ENCODE measurements around the gene NFATC1. TPM values are rescaled to one million over a fixed set of nuclear protein-coding genes. Genes with fewer than 3 reads are reported as not detected.

NFATC1 gene
- polyA plus RNA-seq, 1 donor from 2014 or later, result 0.37 TPM

DNA sequence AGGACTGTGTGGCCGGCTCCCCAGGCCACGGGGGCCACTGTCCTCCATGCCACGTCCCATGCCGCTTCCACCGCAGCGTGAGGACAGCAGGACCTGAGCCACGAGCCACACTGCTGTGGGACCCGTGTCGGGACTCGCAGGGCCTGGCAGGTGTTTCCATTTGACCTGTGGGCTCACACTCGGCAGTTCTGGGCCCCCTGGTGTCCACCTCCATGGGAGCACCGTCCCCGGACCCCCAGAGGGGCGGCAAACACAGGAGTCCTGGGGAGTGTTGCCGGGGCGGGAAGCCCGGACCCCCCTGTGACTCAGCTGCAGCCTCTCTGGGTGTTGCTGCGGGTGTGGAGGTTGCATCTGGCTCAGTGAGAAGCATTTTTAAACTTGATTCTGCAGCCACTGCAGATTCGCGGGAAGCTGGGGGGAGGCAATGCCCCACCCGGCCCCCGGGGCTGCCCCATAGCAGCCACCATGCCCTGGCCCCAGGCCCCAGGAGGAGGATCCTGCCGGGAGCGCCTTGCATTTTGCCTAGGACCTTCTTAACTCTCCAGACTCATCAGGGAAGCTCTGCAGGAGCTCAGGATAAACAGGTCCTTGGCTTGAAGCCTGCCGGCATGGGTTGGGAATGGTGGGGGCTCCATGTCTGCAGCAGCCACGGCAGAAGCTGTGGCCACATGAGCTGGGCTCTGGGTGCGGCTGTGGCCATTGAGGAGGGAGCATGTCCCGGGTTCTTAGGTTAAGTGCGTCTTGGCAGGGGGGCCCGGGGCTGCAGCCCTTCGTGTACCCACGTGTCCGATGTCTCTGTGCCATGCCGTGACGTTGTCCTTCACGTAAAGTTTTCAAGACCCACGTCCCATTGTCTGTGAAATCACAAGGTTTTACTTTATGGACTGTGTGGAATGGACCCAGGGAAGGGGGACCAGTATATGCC, 30.9 kb downstream of the NFATC1 start:
- Histone ChIP-seq H2AFZ (ENCODE audit: low read depth, low read length) (no peak overlapping the region), H3K79me2 (replicated peaks; ENCODE audit: insufficient read depth, low read length) (no peaks in the 10 kb centered on the region), H3K27me3 (ENCODE audit: insufficient read depth, low read depth, low read length) (no peaks in the 10 kb centered on the region), H3K36me3 (ENCODE audit: insufficient read depth, low read length) (no peaks in the 10 kb centered on the region), H3K9me2 (ENCODE audit: insufficient read depth, low read length) (no peaks in the 10 kb centered on the region), H3K4me2 (ENCODE audit: low read length) (no peak overlapping the region), H3K4me3 (ENCODE audit: low read length) (no peak overlapping the region), H3K9me3 (ENCODE audit: low read length) (no peaks in the 10 kb centered on the region), H4K20me1 (ENCODE audit: insufficient read depth) (no peaks in the 10 kb centered on the region), H3F3A (ENCODE audit: insufficient read depth, low read length, poor library complexity, severe bottlenecking) (no peaks in the 10 kb centered on the region), H3K27ac (ENCODE audit: low read length) (no peak overlapping the region), H3K9ac (ENCODE audit: low read length) (no peak overlapping the region)
- TF ChIP-seq, protein P1, sequence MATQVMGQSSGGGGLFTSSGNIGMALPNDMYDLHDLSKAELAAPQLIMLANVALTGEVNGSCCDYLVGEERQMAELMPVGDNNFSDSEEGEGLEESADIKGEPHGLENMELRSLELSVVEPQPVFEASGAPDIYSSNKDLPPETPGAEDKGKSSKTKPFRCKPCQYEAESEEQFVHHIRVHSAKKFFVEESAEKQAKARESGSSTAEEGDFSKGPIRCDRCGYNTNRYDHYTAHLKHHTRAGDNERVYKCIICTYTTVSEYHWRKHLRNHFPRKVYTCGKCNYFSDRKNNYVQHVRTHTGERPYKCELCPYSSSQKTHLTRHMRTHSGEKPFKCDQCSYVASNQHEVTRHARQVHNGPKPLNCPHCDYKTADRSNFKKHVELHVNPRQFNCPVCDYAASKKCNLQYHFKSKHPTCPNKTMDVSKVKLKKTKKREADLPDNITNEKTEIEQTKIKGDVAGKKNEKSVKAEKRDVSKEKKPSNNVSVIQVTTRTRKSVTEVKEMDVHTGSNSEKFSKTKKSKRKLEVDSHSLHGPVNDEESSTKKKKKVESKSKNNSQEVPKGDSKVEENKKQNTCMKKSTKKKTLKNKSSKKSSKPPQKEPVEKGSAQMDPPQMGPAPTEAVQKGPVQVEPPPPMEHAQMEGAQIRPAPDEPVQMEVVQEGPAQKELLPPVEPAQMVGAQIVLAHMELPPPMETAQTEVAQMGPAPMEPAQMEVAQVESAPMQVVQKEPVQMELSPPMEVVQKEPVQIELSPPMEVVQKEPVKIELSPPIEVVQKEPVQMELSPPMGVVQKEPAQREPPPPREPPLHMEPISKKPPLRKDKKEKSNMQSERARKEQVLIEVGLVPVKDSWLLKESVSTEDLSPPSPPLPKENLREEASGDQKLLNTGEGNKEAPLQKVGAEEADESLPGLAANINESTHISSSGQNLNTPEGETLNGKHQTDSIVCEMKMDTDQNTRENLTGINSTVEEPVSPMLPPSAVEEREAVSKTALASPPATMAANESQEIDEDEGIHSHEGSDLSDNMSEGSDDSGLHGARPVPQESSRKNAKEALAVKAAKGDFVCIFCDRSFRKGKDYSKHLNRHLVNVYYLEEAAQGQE (IDR thresholded peaks at IDR 0.05; ENCODE audit: borderline replicate concordance), result no peak
- no peak for TF ChIP-seq EZH2 (IDR thresholded peaks at IDR 0.05; ENCODE audit: borderline replicate concordance, insufficient read depth, low read length, poor library complexity, severe bottlenecking)
- TF ChIP-seq MXI1 (conservative IDR thresholded peaks at IDR 0.05; ENCODE audit: poor library complexity, severe bottlenecking), result no peak
- TF ChIP-seq SMC3 (conservative IDR thresholded peaks at IDR 0.05; ENCODE audit: poor library complexity), result no peak
- TF ChIP-seq TAF1 (IDR thresholded peaks at IDR 0.05; ENCODE audit: low read depth), result no peak
- TF ChIP-seq EP300 (conservative IDR thresholded peaks at IDR 0.05; ENCODE audit: poor library complexity, severe bottlenecking), result no peak
- no peak for TF ChIP-seq POLR2AphosphoS5 (IDR thresholded peaks at IDR 0.05)
- TF ChIP-seq, protein P2, sequence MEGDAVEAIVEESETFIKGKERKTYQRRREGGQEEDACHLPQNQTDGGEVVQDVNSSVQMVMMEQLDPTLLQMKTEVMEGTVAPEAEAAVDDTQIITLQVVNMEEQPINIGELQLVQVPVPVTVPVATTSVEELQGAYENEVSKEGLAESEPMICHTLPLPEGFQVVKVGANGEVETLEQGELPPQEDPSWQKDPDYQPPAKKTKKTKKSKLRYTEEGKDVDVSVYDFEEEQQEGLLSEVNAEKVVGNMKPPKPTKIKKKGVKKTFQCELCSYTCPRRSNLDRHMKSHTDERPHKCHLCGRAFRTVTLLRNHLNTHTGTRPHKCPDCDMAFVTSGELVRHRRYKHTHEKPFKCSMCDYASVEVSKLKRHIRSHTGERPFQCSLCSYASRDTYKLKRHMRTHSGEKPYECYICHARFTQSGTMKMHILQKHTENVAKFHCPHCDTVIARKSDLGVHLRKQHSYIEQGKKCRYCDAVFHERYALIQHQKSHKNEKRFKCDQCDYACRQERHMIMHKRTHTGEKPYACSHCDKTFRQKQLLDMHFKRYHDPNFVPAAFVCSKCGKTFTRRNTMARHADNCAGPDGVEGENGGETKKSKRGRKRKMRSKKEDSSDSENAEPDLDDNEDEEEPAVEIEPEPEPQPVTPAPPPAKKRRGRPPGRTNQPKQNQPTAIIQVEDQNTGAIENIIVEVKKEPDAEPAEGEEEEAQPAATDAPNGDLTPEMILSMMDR (IDR thresholded peaks at IDR 0.05; ENCODE audit: poor library complexity, severe bottlenecking), result no peak

DNA sequence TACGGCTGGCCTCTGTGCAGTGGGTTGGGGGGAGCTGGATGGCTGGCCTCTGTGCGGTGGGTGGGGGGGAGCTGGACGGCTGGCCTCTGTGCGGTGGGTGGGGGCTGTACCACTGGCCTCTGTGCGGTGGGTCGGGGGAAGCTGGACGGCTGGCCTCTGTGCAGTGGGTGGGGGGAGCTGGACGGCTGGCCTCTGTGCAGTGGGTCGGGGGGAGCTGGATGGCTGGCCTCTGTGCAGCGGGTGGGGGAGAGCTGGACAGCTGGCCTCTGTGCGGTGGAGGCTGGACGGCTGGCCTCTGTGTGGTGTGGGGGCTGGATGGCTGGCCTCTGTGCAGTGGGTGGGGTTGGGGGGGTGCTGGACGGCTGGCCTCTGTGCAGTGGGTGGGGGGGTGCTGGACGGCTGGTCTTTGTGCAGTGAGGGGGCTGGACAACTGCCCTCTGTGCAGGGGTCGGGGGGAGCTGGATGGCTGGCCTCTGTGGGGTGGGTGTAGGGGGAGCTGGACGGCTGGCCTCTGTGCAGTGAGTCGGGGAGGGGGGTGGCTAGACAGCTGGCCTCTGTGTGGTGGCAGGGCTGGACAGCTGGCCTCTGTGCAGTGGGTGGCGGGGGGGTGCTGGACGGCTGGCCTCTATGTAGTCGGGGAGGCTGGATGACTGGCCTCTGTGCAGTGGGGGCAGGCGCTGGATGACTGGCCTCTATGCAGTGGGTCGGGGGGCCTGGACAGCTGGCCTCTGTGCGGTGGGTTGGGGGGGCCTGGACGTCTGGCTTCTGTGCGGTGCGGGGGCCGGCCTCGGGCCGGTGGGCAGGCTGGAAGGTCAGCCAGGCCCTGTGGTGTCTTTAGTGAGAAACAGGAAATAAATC, 31.9 kb downstream of the NFATC1 start:
- H3K79me2 ChIP-seq (replicated peaks; ENCODE audit: insufficient read depth, low read length), result no peaks in the 10 kb centered on the region
- no peak overlapping the region for H3K4me2 ChIP-seq (ENCODE audit: low read length)
- H3K4me3 ChIP-seq (ENCODE audit: low read length), result no peak overlapping the region
- no peak overlapping the region for H3K9ac ChIP-seq (ENCODE audit: low read length)
- H3K36me3 ChIP-seq (ENCODE audit: insufficient read depth, low read length), result no peaks in the 10 kb centered on the region
- no peaks in the 10 kb centered on the region for H3K27me3 ChIP-seq (ENCODE audit: insufficient read depth, low read depth, low read length)
- no peak for TF ChIP-seq EZH2 (IDR thresholded peaks at IDR 0.05; ENCODE audit: borderline replicate concordance, insufficient read depth, low read length, poor library complexity, severe bottlenecking)
- no peak for TF ChIP-seq EP300 (conservative IDR thresholded peaks at IDR 0.05; ENCODE audit: poor library complexity, severe bottlenecking)
- no peak for TF ChIP-seq MXI1 (conservative IDR thresholded peaks at IDR 0.05; ENCODE audit: poor library complexity, severe bottlenecking)
- TF ChIP-seq POLR2AphosphoS5 (IDR thresholded peaks at IDR 0.05), result no peak
- no peak for TF ChIP-seq SMC3 (conservative IDR thresholded peaks at IDR 0.05; ENCODE audit: poor library complexity)
- TF ChIP-seq, protein P2 (IDR thresholded peaks at IDR 0.05; ENCODE audit: poor library complexity, severe bottlenecking), result no peak
- no peak for TF ChIP-seq RAD21 (conservative IDR thresholded peaks at IDR 0.05)
- no peak for TF ChIP-seq TAF1 (IDR thresholded peaks at IDR 0.05; ENCODE audit: low read depth)
- TF ChIP-seq, protein P1 (IDR thresholded peaks at IDR 0.05; ENCODE audit: borderline replicate concordance), result no peak
- H3F3A ChIP-seq (ENCODE audit: insufficient read depth, low read length, poor library complexity, severe bottlenecking), result no peaks in the 10 kb centered on the region
- H3K9me2 ChIP-seq (ENCODE audit: insufficient read depth, low read length), result no peaks in the 10 kb centered on the region
- H2AFZ ChIP-seq (ENCODE audit: low read depth, low read length), result no peak overlapping the region
- H4K20me1 ChIP-seq (ENCODE audit: insufficient read depth), result no peaks in the 10 kb centered on the region
- H3K9me3 ChIP-seq (ENCODE audit: low read length), result no peaks in the 10 kb centered on the region
- H3K27ac ChIP-seq (ENCODE audit: low read length), result no peak overlapping the region
